Astrocyte of the cerebellum (primary cell): ENCODE results near the gene GRIN2C.

Source experiments
- DNase-seq: peaks from one replicate; pipeline ENCODE4 v3.0.0-alpha.2; 2011; ENCODE audit warnings: low read depth
- H3K4me3 ChIP-seq: 2 replicates; pipeline ENCODE4 v1.5.1; 2011; ENCODE audit warnings: mild to moderate bottlenecking, low read depth, low read length, moderate library complexity
- in situ Hi-C: cut with HindIII; loops from 2 replicates; pipeline ENCODE4 v1.10.0; 2017; ENCODE audit warnings: low sequenced_read_pairs
- TF ChIP-seq, protein P1 (sequence below): IDR thresholded peaks from 2 replicates; pipeline ENCODE4 v1.5.1; 2012; ENCODE audit warnings: low read length, low read depth, moderate library complexity, mild to moderate bottlenecking; ENCODE audit errors: missing control alignments

GRIN2C gene

DNA sequence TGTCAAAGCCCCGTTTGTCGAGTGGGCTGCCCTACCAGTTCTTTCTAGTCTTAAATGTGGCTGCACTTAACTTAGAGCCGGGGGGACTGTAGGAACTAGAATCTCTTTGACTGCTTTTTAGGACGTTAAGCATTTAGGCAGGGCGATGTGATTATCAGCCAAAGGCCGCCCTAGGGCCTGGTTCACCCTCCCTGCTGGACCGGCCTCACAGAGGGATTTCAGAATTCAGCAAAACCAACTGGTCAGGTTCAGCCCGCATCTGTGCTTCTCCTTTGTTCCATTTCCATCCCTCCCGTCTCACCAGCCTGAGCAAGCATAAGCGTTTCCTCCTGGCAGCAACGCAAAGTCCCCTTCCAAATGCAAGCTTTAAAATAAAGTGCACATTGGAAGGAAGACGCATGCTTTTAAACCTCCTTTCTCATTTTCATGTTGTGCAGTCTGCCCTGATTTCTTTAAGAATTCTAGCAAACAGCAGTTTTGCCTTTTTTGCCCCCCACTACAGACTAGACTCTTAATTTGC, 67.0 kb downstream of the GRIN2C start:
- DNase-seq: no peak

More for the DNA sequence above, 67.0 kb downstream of the GRIN2C start:
- TF ChIP-seq, protein P1, sequence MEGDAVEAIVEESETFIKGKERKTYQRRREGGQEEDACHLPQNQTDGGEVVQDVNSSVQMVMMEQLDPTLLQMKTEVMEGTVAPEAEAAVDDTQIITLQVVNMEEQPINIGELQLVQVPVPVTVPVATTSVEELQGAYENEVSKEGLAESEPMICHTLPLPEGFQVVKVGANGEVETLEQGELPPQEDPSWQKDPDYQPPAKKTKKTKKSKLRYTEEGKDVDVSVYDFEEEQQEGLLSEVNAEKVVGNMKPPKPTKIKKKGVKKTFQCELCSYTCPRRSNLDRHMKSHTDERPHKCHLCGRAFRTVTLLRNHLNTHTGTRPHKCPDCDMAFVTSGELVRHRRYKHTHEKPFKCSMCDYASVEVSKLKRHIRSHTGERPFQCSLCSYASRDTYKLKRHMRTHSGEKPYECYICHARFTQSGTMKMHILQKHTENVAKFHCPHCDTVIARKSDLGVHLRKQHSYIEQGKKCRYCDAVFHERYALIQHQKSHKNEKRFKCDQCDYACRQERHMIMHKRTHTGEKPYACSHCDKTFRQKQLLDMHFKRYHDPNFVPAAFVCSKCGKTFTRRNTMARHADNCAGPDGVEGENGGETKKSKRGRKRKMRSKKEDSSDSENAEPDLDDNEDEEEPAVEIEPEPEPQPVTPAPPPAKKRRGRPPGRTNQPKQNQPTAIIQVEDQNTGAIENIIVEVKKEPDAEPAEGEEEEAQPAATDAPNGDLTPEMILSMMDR: no peak
- H3K4me3 ChIP-seq: no peak overlapping the region
- in situ Hi-C loops: loop anchor here (5.0 kb wide), 1 partner anchor 65 kb away; the partner anchor contains the start of gene GRIN2C
